ENCODE data around the gene HTN3.
"Not testable (repeated sequence)": the region's sequence is repeated elsewhere in the genome, so short reads cannot be mapped to it uniquely, and the experiment has no call there.

The HTN3 gene
- 0 reads per million in 9 experiments for total RNA-seq

DNA sequence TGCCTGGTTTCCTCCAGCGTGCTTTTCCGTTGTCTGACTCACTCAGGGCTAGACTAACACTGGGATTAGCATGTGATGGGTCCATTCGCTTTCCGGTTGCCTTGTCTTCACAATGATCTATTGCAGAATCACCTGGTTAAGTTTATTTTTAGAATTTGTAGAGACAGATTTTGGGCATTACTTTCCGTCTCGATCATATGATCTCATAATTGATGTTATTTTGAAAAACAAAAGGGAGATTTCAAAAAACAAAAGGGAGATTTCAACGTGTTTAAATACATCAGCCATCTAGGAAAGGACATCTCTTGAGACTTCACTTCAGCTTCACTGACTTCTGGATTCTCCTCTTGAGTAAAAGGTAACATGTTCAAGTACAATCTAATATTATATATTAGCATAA lies at the start of gene HTN3:
Gene HTN3 (plus strand): TSS at position 301 of the 400 bp plus-strand sequence. CDS start 2,282 bp downstream, outside the sequence.
- not testable (repeated sequence) for ATAC-seq (replicated peaks); H3K9me3 Mint-ChIP-seq; H3K4me3 Mint-ChIP-seq; H3K27me3 Mint-ChIP-seq; H3K27ac Mint-ChIP-seq; H3K4me1 Mint-ChIP-seq (ENCODE audit: low read depth in 2 of 2); DNase-seq; H3K36me3 Mint-ChIP-seq (ENCODE audit: insufficient read depth)

GRCh38 chr4:69984030-69984443 lies 44.2 kb upstream of the HTN3 start:
- DNase-seq, result no peak

DNA sequence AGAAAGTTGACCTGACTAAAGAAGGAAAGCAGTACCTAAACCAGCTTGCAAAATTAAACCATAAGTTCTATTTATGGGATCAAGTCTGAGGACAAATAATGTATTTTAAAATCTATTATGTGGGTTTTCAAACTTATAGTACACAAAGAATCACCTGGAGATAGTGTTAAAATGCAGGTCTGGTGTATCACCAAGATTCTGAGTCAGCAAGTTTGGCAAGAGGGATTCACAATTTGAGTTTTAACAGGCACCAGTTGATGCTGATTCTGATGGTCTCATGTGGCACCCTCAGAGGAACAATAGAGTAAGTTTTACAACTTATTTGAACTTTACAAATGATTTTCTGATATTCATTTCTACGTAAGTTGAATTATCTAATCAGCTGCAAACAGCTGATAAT lies 41.6 kb upstream of the HTN3 start:
- H3K36me3 Mint-ChIP-seq (ENCODE audit: insufficient read depth), result peaks cover 2% of the 10 kb centered on the region
- no peaks in the 10 kb centered on the region for H3K4me1 Mint-ChIP-seq (ENCODE audit: low read depth in 2 of 2)
- H3K27ac Mint-ChIP-seq, result no peak overlapping the region
- H3K9me3 Mint-ChIP-seq, result peaks cover 0 to 6% of the 10 kb centered on the region in 2 donors
- H3K27me3 Mint-ChIP-seq, result no peaks in the 10 kb centered on the region
- ATAC-seq (replicated peaks) (no peak), DNase-seq (no peak)
- H3K4me3 Mint-ChIP-seq, result no peak overlapping the region

More at GRCh38 chr4:69984030-69984443, 44.2 kb upstream of the HTN3 start:
- no peak for ATAC-seq (replicated peaks)
- H3K4me1 Mint-ChIP-seq (ENCODE audit: low read depth in 2 of 2), result no peaks in the 10 kb centered on the region
- no peak overlapping the region for H3K4me3 Mint-ChIP-seq
- H3K27ac Mint-ChIP-seq, result no peak overlapping the region
- H3K9me3 Mint-ChIP-seq, result peaks cover 4 to 17% of the 10 kb centered on the region in 2 donors
- H3K27me3 Mint-ChIP-seq, result no peaks in the 10 kb centered on the region
- H3K36me3 Mint-ChIP-seq (ENCODE audit: insufficient read depth), result peaks cover 2% of the 10 kb centered on the region

- H3K4me3 Mint-ChIP-seq, result no peak overlapping the region
- no peaks in the 10 kb centered on the region for H3K4me1 Mint-ChIP-seq (ENCODE audit: low read depth in 2 of 2)
- no peak overlapping the region for H3K27ac Mint-ChIP-seq
- no peaks in the 10 kb centered on the region for H3K27me3 Mint-ChIP-seq
- no peaks in the 10 kb centered on the region for H3K36me3 Mint-ChIP-seq (ENCODE audit: insufficient read depth)
- peaks cover 0 to 2% of the 10 kb centered on the region in 2 donors for H3K9me3 Mint-ChIP-seq
- DNase-seq (no peak), ATAC-seq (replicated peaks) (no peak)
Measured at GRCh38 chr4:69991016-69991415, 37.2 kb upstream of the HTN3 start.

DNA sequence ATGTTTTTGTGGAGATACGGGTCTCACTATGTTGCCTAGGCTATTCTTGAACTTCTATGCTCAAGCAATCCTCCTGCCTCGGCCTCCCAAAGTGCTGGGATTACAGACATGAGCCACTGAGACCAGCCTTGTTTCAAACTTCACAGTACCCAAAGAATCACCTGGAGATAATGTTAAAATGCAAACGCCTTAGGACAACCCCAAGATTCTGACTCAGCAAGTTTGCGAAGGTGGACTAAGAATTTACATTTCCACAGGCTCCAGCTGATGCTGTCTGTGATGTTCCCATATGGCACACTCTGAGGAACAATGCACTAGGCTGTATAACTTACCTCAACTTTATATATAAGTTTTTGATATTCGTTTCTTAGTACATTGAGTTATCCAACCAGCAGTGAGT lies 33.5 kb upstream of the HTN3 start:
- no peak overlapping the region for H3K27ac Mint-ChIP-seq
- ATAC-seq (replicated peaks) (no peak), DNase-seq (no peak)
- H3K9me3 Mint-ChIP-seq, result peaks cover 0 to 6% of the 10 kb centered on the region in 2 donors
- H3K4me1 Mint-ChIP-seq (ENCODE audit: low read depth in 2 of 2), result no peaks in the 10 kb centered on the region
- no peak overlapping the region for H3K4me3 Mint-ChIP-seq
- H3K36me3 Mint-ChIP-seq (ENCODE audit: insufficient read depth), result no peaks in the 10 kb centered on the region
- no peaks in the 10 kb centered on the region for H3K27me3 Mint-ChIP-seq

DNA sequence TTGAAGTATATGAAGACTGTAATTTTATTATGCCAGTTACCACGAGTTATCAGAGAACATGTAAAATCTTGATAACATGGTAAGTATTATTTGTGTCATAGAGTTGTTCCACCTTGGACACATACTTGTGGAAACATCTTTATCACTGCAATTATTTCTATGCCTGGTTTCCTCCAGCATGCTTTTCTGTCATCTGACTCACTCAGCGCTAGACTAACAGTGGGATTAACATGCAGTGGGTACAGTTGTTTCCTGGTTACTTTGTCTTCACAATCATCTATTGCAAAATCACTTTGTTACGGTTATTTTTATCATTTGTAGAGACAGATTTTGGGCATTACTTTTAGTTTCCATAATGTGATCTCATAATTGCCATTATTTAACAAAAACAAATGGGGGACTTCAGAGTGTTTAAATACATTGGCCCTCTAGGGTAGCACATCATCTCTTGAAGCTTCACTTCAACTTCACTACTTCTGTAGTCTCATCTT lies 32.7 kb upstream of the HTN3 start, which contains the start of gene STATH:
Gene STATH (plus strand): TSS at position 441 of the 491 bp plus-strand sequence. CDS start 2,472 bp downstream, outside the sequence.
- no peak for DNase-seq

DNA sequence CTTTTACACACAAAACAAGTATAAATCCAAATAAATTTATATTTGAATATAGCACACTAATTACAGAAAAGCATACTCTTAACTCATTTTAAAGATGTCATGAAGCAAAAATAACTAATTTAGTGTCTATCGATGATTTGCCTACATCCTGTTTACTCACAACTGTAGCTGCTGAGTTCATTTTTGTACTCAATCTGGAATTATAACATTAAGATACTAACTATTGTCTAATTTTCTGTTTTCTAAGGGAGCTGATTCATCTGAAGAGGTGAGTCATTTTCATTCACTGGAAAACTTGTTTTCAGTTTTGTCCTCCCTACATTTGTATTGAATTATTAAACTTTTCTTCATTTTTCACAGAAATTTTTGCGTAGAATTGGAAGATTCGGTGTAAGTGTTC lies 28.8 kb upstream of the HTN3 start:
- Mint-ChIP-seq H3K36me3 (ENCODE audit: insufficient read depth) (no peaks in the 10 kb centered on the region), H3K4me3 (no peak overlapping the region), H3K27me3 (no peaks in the 10 kb centered on the region), H3K27ac (no peak overlapping the region), H3K9me3 (peaks cover 0 to 5% of the 10 kb centered on the region in 2 donors), H3K4me1 (ENCODE audit: low read depth in 2 of 2) (no peaks in the 10 kb centered on the region)
- ATAC-seq (replicated peaks) (no peak), DNase-seq (no peak)

More for the DNA sequence above, 32.7 kb upstream of the HTN3 start, which contains the start of gene STATH:
- Mint-ChIP-seq H3K27ac (no peak within 1 kb of the TSS), H3K4me3 (no peak within 1 kb of the TSS), H3K9me3 (peaks cover 0 to 6% of the 10 kb centered on the region in 2 donors), H3K36me3 (ENCODE audit: insufficient read depth) (no peaks in the 10 kb centered on the region), H3K27me3 (no peaks in the 10 kb centered on the region), H3K4me1 (ENCODE audit: low read depth in 2 of 2) (no peaks in the 10 kb centered on the region)
- no peak for ATAC-seq (replicated peaks)

DNA sequence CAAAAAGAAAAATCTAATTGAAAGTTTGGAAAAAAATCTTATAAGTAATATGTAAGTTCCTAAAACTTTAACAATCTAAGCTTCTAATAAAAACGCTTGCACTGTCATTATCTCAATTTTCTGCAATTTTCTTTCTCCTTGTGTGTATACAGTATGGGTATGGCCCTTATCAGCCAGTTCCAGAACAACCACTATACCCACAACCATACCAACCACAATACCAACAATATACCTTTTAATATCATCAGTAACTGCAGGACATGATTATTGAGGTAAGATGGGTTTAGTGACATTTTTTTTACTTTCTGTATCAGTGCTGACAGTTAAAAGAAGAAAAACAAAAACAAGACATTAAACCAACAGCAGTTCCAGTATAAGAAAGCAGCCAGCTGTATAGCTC lies 27.5 kb upstream of the HTN3 start:
- Mint-ChIP-seq H3K27me3 (no peaks in the 10 kb centered on the region), H3K9me3 (peaks cover 0 to 5% of the 10 kb centered on the region in 2 donors), H3K4me3 (no peak overlapping the region), H3K4me1 (ENCODE audit: low read depth in 2 of 2) (no peaks in the 10 kb centered on the region), H3K27ac (no peak overlapping the region), H3K36me3 (ENCODE audit: insufficient read depth) (no peaks in the 10 kb centered on the region)
- no peak for ATAC-seq (replicated peaks)
- DNase-seq, result no peak

DNA sequence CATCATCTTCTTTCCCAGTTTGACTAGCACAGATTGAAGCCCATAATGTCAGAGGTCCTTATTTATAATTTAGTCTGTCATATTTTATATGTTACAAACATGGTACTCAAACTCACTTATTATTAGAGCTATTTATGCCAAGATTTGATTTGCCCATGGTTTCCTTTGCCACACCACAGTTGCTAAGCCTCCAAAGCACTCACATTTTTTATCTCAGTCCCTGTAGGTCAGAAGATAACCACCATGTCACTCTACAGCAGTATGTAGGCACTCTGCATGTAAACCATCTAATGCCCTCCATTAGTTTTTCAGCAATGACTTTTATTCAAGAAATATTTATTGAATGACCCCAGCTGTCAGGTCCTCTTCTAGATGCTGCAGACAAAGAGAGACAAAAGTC lies 25.8 kb upstream of the HTN3 start:
- Mint-ChIP-seq H3K36me3 (ENCODE audit: insufficient read depth) (no peaks in the 10 kb centered on the region), H3K4me3 (no peak overlapping the region), H3K4me1 (ENCODE audit: low read depth in 2 of 2) (no peaks in the 10 kb centered on the region), H3K27ac (no peak overlapping the region), H3K9me3 (peaks cover 0 to 5% of the 10 kb centered on the region in 2 donors), H3K27me3 (no peaks in the 10 kb centered on the region)
- ATAC-seq (replicated peaks) (no peak), DNase-seq (no peak)

GRCh38 chr4:70008771-70009170 lies 19.5 kb upstream of the HTN3 start:
- no peaks in the 10 kb centered on the region for H3K36me3 Mint-ChIP-seq (ENCODE audit: insufficient read depth)
- no peak overlapping the region for H3K4me3 Mint-ChIP-seq
- DNase-seq, result no peak
- H3K27me3 Mint-ChIP-seq, result no peaks in the 10 kb centered on the region
- ATAC-seq (replicated peaks), result no peak
- H3K4me1 Mint-ChIP-seq (ENCODE audit: low read depth in 2 of 2), result no peaks in the 10 kb centered on the region
- no peak overlapping the region for H3K27ac Mint-ChIP-seq
- peaks cover 3 to 25% of the 10 kb centered on the region in 2 donors for H3K9me3 Mint-ChIP-seq

GRCh38 chr4:70019006-70019405 lies 9.3 kb upstream of the HTN3 start:
- H3K36me3 Mint-ChIP-seq (ENCODE audit: insufficient read depth); H3K4me3 Mint-ChIP-seq; H3K4me1 Mint-ChIP-seq (ENCODE audit: low read depth in 2 of 2); H3K27ac Mint-ChIP-seq; ATAC-seq (replicated peaks); DNase-seq; H3K27me3 Mint-ChIP-seq: not testable (repeated sequence)
- H3K9me3 Mint-ChIP-seq, result peaks cover 8 to 13% of the 10 kb centered on the region in 2 donors

- no peaks in the 10 kb centered on the region for H3K36me3 Mint-ChIP-seq (ENCODE audit: insufficient read depth)
- H3K9me3 Mint-ChIP-seq, result peaks cover 5 to 7% of the 10 kb centered on the region in 2 donors
- H3K27me3 Mint-ChIP-seq, result no peaks in the 10 kb centered on the region
Measured at GRCh38 chr4:70023218-70023617, 5.0 kb upstream of the HTN3 start.

DNA sequence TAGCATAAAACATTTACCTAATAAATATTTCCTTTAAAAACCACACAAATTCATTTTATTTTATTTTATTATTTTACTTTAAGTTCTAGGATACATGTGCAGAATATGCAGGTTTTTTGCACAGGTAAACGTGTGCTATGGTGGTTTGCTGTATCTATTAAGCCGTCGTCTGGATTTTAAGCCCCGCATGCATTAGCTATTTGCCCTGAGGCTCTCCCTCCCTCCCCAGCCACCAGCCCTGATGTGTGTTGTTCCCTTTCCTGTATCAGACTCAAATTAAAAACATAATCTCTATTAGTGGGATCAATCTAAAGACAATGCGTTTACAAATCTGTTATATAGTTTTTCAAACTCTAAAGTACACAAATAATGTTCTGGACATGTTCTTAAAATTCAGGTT lies 1.2 kb upstream of the HTN3 start:
- no peak for ATAC-seq (replicated peaks)
- Mint-ChIP-seq H3K9me3 (peaks cover 5 to 8% of the 10 kb centered on the region in 2 donors), H3K27me3 (no peaks in the 10 kb centered on the region)

More at GRCh38 chr4:70023218-70023617, 5.0 kb upstream of the HTN3 start:
- DNase-seq, result no peak
- ATAC-seq (replicated peaks), result no peak
- Mint-ChIP-seq H3K4me3 (no peak overlapping the region), H3K4me1 (ENCODE audit: low read depth in 2 of 2) (no peaks in the 10 kb centered on the region), H3K27ac (no peak overlapping the region)

DNA sequence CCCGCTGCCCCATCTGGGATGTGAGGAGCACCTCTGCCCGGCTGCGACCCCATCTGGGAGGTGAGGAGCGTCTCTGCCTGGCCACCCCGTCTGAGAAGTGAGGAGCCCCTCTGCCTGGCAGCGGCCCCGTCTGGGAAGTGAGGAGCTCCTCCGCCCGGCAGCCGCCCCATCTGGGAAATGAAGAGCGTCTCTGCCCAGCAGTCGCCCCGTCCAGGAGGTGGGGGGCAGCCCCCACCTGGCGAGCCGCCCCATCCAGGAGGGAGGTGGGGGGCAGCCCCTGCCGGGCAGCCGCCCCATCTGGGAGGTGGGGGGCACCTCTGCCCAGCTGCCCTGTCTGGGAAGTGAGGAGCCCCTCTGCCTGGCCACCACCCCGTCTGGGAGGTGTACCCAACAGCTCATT lies 9.3 kb downstream of the HTN3 start:
- H3K27ac Mint-ChIP-seq; ATAC-seq (replicated peaks); H3K36me3 Mint-ChIP-seq (ENCODE audit: insufficient read depth); H3K27me3 Mint-ChIP-seq; DNase-seq; H3K4me1 Mint-ChIP-seq (ENCODE audit: low read depth in 2 of 2); H3K4me3 Mint-ChIP-seq: not testable (repeated sequence)
- peaks cover 10 to 26% of the 10 kb centered on the region in 2 donors for H3K9me3 Mint-ChIP-seq

More for the DNA sequence above, 1.2 kb upstream of the HTN3 start:
- Mint-ChIP-seq H3K4me3 (no peak overlapping the region), H3K36me3 (ENCODE audit: insufficient read depth) (no peaks in the 10 kb centered on the region), H3K4me1 (ENCODE audit: low read depth in 2 of 2) (no peaks in the 10 kb centered on the region), H3K27ac (no peak overlapping the region)
- no peak for DNase-seq
